EL (cell line): ENCODE data around the gene HCN2.

Experiments
- DNase-seq: peaks from one replicate; pipeline ENCODE4 v3.0.0-alpha.2; 2016

HCN2 gene

GRCh38 chr19:658916-659839 lies 69.5 kb downstream of the HCN2 start:
- no peak for DNase-seq

- no peak for DNase-seq
Measured at GRCh38 chr19:660793-661426, 71.2 kb downstream of the HCN2 start.

- DNase-seq: no peak
Measured at GRCh38 chr19:661427-662196, 71.9 kb downstream of the HCN2 start.

- peak; percentile 41 for DNase-seq
Measured at GRCh38 chr19:662207-662961, 72.7 kb downstream of the HCN2 start.

- peak; percentile 91 for DNase-seq
Measured at GRCh38 chr19:662962-663681, 73.4 kb downstream of the HCN2 start, which contains the start of gene RNF126. TSS of gene RNF126 (minus strand) at chr19:663214. CDS start at chr19:663121, 93 bp downstream.

- DNase-seq: no peak
Measured at GRCh38 chr19:663682-664117, 74.0 kb downstream of the HCN2 start.

GRCh38 chr19:664913-665443 lies 75.3 kb downstream of the HCN2 start:
- peak; percentile 73 for DNase-seq
